C4-2B (cell line): ENCODE results near the gene MATCAP1.

Experiments used
- ZFX ChIP-seq: fragments of 450-650 bp; IDR thresholded peaks from 2 replicates; pipeline ENCODE4 v1.6.1; 2017
- TF ChIP-seq, protein P1 (sequence below): fragments of 450-650 bp; conservative IDR thresholded peaks from 2 replicates; pipeline ENCODE4 v1.5.1; 2017; ENCODE audit warnings: mild to moderate bottlenecking

GRCh38 chr16:67161595-67162058, 22.1 kb downstream of the MATCAP1 start:
- TF ChIP-seq, protein P1, sequence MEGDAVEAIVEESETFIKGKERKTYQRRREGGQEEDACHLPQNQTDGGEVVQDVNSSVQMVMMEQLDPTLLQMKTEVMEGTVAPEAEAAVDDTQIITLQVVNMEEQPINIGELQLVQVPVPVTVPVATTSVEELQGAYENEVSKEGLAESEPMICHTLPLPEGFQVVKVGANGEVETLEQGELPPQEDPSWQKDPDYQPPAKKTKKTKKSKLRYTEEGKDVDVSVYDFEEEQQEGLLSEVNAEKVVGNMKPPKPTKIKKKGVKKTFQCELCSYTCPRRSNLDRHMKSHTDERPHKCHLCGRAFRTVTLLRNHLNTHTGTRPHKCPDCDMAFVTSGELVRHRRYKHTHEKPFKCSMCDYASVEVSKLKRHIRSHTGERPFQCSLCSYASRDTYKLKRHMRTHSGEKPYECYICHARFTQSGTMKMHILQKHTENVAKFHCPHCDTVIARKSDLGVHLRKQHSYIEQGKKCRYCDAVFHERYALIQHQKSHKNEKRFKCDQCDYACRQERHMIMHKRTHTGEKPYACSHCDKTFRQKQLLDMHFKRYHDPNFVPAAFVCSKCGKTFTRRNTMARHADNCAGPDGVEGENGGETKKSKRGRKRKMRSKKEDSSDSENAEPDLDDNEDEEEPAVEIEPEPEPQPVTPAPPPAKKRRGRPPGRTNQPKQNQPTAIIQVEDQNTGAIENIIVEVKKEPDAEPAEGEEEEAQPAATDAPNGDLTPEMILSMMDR, result no peak
- TF ChIP-seq ZFX, result no peak
